Mesenteric fat pad (tissue), 1 donor: ENCODE results near the gene KIAA1958. TPM values are rescaled to one million over a fixed set of nuclear protein-coding genes. Genes with fewer than 3 reads are reported as not detected.
"Not testable (repeated sequence)": the region's sequence is repeated elsewhere in the genome, so short reads cannot be mapped to it uniquely, and the experiment has no call there.

Experiments used
- DNase-seq: peaks from one replicate; pipeline ENCODE4 v3.0.0-alpha.2; 2020; ENCODE audit warnings: low spot score
- total RNA-seq: library from RNA; stranded (reverse); fragmentation: NEBNext Ultra II Directional; extraction: Animal tissue kit (Norgen Biotek cat#: 25700); gene quantifications from one replicate; pipeline ENCODE4 v1.2.1, GENCODE V29; 2021
- donor health status: DM: yes; HTN: yes; CAD: no.

Gene KIAA1958
- total RNA-seq, 1 donor from 2014 or later, result 6.1 TPM

DNA sequence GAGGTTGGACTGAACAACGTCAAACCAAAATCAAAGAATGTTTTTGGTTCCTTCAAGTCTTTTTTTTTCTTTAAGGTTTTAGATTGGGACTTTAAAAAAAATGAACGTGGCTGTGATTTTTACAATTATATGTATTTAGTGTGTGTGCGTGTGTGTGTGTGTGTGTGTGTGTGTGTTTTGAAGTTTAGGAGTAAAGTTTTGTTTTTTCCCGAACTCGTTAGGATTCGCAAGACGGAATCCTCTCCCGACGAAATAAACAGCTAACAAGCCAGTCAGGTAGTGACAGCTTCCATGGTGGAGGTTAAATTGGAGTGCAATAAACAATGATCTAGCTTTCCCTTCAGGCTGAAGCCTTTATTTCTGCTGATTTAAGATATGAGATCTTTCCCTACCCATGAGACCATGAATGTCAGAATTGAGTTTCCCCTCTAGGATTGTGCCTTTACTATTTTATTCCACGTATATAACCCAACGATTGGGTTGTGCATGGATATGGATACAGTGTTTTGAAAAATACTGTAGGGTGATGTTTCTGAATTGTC is 1.2 kb downstream of the KIAA1958 start:
- no peak for DNase-seq

DNA sequence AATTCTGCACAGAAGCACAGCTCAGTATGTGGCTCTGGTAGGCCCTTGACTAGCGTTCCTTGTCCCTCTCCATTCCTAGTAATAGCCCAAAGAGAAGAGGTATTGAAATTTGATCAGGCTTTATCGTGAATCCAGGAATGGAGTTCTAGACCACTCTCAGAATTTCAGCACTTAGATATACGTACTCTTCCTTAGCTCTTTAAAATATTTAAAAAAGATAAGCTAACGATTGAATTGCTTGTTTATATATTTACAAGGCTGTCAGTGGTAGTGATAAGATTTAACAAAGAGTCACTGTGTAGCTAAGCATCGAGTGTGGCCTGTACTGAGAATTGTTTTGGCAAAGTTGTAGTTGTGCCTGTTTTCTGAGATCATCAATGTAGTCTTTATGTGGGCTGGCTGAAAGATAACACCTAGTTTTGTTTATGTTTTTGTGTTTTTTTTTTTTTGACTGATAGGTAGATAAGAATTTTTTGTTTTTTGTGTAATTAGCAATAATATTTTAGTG is 2.5 kb downstream of the KIAA1958 start:
- DNase-seq, result no peak

DNA sequence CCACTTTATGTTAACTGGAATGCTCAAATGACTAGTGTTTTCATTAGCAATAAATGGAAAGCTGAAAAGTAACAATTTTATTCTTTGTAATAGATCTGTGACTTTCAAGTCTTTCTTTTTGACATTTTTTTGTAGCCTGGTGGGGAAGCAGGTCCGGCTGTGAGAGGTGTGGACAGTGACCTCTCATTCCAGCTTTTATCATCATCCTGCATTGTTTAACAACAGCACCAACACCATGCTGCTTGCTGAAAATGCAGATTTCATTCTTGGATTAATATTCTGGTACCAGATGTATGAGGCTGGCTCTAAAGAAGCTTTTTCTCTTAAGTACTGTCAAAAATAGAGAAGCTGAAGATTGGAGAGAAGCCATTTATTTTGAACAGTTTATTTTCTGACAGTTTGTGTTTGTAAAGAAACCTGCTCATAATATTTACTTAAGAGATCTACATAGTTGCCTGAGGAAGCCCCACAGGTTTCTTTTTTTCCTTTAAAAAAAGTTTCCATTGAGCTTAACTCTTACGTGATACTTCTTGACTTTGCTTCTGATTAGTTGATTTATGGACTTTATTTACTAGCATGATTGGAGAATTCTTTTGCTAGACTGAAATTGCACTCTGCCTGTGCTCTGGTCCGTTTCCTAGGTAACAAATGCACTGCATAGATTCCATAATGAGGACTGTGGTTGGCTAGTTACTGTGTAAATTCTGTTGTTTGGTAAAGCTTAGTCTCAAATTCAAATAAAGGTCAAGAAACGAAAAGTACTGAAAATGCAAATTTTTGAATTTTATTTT is 3.4 kb downstream of the KIAA1958 start:
- no peak for DNase-seq

DNA sequence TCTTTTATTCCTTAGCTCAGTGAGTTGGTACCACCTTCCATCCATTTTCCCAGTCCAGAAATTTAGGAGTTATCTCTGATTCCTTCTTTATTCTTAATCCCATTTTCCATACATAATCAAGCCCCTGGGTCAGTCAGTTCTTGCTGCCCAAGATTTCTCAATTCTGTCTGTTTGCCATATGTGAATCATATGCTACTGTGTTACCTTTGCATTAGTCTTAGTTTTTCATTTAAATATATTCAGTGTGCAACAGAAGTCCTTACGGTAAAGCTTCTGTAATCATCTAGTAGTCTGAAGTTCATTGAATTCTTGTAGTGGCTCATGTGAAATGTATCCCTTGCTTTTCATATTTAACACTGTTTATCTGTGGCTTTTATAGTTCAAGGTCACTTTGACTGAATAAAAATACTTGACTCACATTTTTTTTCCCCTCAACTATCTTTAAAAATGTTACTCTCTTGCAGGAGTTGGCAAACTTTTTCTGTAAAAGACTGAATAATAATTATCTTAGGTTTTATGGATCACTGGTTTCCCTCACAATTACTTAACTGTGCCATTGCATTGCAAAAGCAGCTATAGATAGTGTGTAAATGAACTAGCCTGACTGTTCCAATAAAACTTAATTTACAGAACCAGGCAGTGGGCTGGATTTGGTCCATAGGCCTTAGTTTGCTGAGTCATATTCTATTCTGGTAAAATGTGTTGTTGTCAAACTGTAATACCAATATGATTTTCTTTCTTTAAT is 6.9 kb downstream of the KIAA1958 start:
- DNase-seq, result no peak

DNA sequence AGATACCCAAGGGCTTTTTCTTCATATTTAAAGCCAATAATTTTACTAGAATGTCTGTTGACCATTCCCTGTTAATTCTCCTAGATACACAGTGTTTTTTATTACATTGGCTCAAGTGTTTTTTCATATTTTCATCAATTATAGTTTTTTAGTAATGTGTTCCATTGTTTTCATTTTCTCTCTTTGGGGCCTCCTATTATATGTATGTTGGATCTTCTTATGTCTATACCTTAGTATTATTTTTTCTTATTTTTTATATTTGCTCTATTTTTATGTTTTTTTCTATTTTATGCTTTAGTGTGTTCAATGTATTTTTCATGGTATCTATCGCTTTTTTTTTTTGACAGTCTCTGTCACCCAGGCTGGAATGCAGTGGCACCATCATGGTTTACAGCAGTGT is 7.5 kb downstream of the KIAA1958 start:
- DNase-seq, result no peak

DNA sequence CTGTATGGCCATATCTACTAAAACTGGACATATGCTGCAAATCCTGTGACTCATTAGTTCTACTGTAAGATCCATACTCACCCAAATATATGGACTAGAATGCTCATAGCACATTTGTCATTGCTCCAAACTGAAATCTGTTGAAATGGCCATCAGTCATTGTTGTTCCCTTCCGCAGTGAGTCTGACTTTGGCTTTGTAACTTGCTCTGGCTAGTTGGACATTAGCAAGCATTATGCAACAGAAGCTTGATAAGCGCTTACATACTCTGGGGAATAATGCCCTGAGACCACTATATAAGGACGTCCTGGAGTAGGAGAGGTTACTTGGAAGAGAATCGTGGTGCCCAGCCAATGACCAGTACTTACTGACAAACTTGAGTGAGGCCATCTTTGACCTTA is 9.0 kb downstream of the KIAA1958 start:
- DNase-seq, result no peak

DNA sequence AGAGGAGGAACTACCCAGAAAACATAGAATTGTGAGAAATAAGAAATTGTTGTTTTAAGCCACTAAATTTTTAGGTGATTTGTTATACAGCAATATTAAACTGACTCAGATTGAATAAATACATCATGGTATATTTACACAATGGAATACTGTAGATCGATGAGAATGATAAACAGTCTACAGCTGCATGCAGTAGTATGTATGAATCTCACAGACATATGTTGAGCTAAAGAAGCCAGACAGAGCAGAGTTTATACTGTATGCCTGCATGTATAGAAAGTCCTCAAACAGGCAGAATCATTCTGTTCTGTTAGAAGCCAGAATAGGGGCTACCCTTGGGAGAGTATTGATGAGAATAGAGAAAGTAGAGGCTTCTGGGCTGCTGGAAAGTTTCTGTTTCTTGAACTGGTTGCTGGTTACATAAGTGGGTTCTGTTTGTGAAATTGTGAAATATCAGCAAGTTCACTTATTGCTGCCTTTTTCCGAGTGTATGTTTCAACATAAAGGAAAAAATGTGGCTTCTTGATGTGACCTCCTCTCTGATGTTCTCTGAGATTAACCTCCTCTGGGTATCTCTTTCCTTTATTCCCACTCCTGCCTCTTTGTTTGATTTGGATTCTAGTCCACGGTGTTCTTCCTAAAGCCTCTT is 9.6 kb downstream of the KIAA1958 start:
- no peak for DNase-seq

DNA sequence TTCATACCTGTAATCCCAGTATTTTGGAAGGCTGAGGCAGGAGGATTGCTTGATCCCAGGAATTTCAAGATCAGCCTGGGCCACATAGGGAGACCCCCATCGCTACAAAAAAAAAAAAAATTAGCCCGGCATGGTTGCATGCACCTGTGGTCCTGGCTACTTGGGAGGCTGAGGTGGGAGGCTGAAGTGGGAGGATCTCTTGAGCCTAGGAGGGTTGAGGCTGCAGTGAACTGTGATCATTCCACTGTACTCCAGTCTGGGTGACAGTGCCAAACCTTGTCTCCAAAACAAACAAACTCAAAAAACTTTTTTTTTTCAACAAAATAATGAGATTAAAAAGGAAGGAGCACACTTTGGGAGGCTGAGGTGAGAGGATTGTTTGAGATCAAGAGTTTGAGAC is 14.2 kb downstream of the KIAA1958 start:
- no peak for DNase-seq

DNA sequence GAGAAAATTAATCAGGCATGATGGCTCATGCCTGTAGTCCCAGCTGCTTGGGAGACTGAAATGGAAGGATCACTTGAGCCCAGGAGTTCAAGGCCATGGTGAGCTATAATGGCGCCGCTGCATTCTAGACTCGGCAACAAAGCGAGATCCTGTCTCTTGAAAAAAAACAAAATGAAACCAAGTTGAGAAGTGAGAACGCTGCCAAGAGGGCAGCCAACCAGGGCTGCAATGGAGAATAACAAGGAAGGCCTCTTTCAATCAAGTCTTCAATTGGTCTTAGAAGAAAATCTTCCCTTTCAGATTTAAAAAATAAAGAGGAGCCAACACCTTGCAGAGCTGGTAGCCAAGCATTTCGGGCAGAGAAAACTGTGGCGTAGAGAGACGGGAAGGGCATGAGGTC is 14.7 kb downstream of the KIAA1958 start:
- no peak for DNase-seq

DNA sequence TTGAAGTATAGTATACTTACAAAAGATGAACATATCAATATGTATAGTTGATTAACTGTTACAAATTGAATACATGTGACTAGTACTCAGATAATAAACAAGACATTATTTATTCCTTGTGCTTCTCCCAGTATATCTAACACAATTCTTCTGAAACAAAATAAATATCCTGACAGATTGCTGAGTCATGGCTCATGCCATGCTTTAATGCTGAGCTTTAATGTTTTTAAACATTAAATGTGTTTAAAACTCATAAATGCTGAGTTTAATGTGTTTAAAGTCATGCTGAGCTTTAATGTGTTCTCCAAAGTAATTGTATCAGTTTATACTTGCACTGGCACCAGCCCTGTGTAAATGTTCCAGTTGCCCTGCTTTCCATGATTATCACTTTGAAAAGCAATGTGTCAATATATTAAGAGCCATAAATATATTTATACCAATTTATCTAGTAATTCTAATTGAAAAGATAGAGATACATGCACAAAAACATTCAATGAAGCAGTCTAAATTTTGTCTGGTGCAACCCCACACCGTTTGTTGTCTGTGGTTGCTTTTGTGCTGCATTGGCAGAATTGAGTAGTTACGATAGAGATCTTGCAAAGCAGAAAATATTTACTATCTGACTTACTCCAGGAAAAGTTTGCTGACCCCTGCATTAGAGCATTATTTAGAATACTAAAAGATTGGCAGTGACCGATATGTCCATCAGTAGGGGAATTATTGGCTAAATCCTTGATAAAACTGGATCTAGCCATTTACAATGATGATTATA is 15.7 kb downstream of the KIAA1958 start:
- no peak for DNase-seq

DNA sequence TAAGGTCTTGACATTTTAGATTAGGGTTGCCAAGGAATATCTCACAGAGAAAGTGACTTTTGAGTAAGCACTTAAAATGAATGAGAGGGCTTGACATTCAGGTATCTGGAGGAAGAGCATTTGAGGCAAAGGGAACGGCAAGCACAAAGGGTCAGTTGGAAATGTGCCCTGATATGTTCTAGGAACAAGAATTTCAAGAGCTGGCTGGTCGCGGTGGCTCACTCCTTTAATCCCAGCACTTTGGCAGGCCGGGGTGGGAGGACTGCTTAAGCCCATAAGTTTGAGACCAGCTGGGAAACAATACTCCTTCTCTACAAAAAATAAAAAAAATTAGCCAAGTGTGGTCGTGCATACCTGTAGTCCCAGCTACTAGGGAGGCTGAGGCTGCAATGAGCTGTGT is 16.5 kb downstream of the KIAA1958 start:
- no peak for DNase-seq

DNA sequence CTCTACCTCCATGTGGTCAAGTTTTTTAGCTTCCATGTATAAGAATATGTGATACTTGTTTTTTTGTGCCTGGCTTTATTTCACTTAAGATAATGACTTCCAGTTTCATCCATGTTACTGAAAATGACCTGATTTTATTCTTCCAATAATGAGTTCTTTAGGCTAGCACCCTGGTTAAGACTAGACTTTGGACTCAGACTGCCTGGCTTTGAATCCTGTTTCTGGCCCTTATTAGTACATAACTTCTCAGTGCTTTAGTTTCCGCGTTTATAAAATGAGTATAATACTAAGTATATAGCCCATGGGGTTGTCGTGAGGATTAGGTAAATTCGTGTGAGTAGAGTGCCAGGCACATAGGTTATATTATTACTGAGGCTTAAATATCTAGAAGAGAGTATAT is 18.5 kb downstream of the KIAA1958 start:
- no peak for DNase-seq

DNA sequence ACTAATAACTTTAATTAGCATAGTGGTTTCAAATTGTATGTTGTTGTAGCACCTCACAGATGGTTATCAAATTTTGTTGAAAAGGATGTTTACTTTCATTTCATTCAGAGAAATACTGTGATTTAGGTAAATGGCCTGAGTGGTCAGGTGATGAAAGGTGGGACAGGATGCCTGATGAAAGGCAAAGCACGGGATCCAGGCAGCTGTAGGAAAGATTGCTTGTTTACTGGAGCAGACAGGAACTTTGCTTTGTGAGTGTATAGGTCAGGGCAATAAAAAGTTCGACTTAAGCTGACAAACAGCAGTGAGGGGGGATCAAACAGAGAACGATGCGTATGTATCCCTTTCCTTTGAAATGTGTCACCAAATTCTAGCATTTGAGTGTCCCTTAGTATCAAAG is 19.0 kb downstream of the KIAA1958 start:
- DNase-seq, result no peak

DNA sequence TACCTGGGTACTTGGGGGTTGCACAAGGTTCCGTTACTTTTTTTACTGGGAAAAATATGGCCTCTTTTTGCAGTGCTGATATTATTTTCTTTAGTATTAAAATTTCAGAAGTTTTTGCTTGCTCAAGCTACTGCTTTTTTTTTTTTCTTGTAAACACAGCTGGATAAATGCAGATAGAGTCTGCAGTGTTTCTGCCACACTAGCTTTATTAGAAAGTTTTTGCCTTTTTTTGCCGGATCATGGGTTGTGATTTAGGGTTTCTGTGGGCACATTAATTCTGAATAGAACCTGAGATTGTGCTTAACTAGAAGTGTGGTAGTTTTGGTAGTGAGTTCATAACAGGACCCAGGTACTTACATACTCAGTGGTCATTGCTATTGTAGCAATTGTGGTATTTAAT is 19.9 kb downstream of the KIAA1958 start:
- DNase-seq, result no peak

DNA sequence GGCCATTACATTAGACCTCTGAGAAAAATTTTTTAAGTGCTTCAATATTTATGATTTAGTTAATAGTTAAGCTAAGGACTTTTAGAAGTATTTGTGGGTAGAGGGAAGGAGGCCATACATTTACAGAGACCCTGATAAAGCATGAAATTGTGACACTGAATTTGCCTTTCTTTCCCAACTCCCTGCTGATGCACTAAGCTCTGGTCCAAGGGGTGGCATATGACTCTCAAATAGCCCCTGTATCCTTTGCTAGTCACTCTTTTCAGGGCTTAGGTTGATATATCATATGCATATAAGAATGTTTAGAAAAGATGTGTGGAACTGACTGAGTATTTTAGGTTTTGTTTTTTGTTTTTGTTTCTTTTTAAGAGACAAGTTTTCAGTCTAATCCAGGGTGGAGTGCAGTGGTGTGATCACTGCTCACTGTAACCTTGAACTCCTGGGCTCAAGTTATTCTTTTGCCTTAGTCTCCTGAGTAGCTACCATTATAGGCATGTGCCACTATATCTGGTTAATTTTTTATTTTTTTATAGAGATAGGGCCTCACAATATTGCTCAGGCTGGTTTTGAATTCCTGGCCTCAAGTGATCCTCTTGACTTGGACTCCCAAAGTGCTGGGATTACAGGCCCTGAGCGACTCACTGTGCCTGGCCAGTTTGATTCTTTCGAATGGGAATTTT is 20.5 kb downstream of the KIAA1958 start:
- DNase-seq, result no peak

DNA sequence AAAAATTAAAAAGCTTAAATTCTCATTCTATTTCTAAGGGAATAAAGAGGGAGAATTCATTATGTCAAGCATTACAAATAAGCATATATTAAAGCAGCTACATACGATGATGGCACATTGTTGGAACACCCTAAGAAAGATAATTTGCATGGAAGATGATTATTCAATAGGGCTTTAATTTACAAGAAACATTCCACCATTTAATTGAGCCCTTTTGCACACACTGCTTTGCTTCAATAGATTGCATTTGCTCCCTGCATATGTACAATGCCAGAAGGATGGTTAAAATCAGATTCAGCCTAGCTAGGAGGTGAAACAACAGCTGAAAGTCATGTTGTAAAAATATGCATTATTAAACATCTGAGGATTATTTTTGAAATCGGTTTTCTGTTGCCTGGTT is 21.8 kb downstream of the KIAA1958 start:
- no peak for DNase-seq

DNA sequence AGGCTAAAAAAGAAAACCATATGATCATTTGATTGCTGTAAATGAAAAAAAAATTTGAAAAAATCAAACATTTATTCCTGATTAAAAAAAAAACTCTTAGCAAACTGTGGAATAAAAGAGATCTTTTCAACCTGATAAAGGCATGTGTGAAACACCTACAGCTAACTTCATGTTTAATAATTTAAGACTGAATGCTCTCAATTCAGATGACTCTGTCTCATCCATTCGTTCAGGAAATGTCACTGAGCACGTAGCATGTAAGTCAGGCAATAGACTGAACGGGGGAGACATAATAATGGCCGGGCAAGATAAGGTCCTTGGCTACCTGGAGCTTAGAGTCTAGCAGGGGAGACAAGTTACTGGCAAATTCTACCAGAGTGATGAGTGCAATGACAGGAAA is 25.8 kb downstream of the KIAA1958 start:
- DNase-seq, result not testable (repeated sequence)

DNA sequence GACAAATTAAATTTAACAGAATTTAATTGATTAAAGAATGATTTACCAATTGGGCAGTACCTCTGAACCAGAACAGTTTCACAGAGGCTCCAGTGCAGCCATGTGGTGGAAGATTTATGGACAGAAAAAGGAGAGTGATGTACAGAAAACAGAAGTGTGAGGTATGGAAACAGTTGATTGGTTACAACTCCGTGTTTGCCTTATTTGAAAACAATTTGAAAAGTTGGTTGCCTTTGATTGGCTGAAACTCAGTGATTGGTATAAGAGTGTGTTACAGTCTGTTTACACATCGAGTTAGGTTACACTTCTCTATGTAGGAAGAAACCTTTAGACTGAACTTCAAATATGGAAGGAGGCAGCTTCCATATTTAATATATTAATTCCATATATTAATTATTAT is 30.1 kb downstream of the KIAA1958 start:
- no peak for DNase-seq

DNA sequence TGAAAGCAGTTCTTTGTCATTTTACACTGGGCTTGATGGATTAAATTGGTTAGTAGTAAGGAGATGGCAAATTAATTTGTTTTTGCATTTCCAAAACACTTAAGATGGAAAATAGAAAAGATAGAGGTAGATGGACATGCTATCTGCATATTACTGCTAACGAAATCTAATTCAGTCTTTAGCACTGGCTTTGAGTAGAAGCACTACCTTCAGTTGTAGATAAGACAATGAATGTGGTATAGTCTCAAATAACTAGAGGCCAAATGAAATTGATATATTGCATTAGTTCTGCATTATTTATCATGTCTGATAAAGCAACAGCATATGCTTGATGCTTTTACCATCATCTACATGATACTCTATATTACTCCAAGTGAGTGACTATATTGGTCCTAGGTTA is 33.4 kb downstream of the KIAA1958 start:
- no peak for DNase-seq

DNA sequence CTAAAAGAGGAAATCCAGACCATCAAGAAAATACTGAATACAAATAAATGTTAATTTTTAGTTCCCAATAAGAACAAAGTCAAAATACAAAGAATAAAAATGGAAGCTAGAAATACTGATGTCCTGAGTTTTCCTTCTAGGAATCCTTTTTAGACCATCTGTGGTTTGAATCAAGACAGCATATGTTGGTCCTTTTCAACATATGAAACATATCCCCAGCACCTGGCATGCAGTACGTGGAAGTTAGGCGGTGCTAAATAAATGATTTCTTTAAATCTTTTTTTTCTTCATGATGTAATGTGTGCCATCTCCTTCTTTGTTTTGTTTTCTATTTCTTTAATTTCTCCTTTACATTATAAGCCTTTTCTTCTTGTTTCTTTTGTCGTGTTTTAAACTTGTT is 34.0 kb downstream of the KIAA1958 start:
- DNase-seq, result no peak

DNA sequence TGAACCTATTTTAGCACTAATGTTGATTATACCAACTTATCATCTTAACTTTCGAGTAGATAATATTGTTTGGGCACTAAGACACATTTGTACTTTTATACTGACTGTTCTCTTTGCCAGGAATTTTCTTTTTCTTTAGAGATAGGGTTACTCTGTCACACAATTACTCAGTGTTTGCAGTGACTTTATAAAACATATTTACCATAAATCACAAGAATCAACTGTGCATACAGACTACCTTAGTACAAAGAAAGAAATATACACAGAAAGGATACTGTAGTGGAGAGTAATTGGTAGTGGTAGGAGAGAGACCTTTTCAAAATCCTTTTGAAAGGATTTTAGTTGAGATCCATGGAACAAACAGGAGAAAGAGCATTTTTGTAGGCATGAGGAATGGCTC is 40.3 kb downstream of the KIAA1958 start:
- no peak for DNase-seq
